Measurements from ENCODE around the gene EMILIN1. TPM values are rescaled to one million over a fixed set of nuclear protein-coding genes. Genes with fewer than 3 reads are reported as not detected.

Gene EMILIN1
- total RNA-seq, 1 donor from 2014 or later, result 0.87 TPM

GRCh38 chr2:27086090-27086723 is 7.8 kb downstream of the EMILIN1 start:
- H3K27ac Mint-ChIP-seq, result peak overlapping the region; percentile 71
- intact Hi-C loops (cut with micrococcal nuclease), result loop anchor here (1.0 to 10.0 kb wide), 5 partner anchors 15 to 126 kb away; partner anchors contain the start of genes ATRAID, OST4, PREB and SLC5A6
- H3K9me3 Mint-ChIP-seq, result no peaks in the 10 kb centered on the region
- peak; percentile 98 for DNase-seq (ENCODE audit: low spot score)
- H3K27me3 Mint-ChIP-seq (ENCODE audit: low read depth), result no peaks in the 10 kb centered on the region
- no peaks in the 10 kb centered on the region for H3K36me3 Mint-ChIP-seq (ENCODE audit: low read depth)
- peaks cover 22% of the 10 kb centered on the region for H3K4me1 Mint-ChIP-seq (ENCODE audit: low read depth)
- peak overlapping the region; percentile 90 for H3K4me3 Mint-ChIP-seq (ENCODE audit: low read depth)

GRCh38 chr2:27086724-27087593 is 8.5 kb downstream of the EMILIN1 start, which contains the start of gene KHK:
Gene KHK (plus strand): TSS chr2:27086772. CDS start chr2:27087260, 488 bp downstream.
- Mint-ChIP-seq H3K27ac (peak within 1 kb of the TSS; percentile 71), H3K27me3 (ENCODE audit: low read depth) (no peaks in the 10 kb centered on the region)

GRCh38 chr2:27087823-27088410 is 9.5 kb downstream of the EMILIN1 start:
- Mint-ChIP-seq H3K27me3 (ENCODE audit: low read depth) (no peaks in the 10 kb centered on the region), H3K9me3 (no peaks in the 10 kb centered on the region), H3K4me1 (ENCODE audit: low read depth) (peaks cover 16% of the 10 kb centered on the region), H3K27ac (no peak overlapping the region), H3K36me3 (ENCODE audit: low read depth) (no peaks in the 10 kb centered on the region), H3K4me3 (ENCODE audit: low read depth) (peak overlapping the region; percentile 58)
- intact Hi-C loops (cut with micrococcal nuclease), result loop anchor here (2.0 to 10.0 kb wide), 3 partner anchors 47 to 124 kb away; partner anchors contain the start of genes ATRAID, PREB and SLC5A6
- DNase-seq (ENCODE audit: low spot score), result no peak

More at GRCh38 chr2:27086724-27087593, 8.5 kb downstream of the EMILIN1 start, which contains the start of gene KHK:
- H3K4me3 Mint-ChIP-seq (ENCODE audit: low read depth), result peak within 1 kb of the TSS; percentile 90
- H3K4me1 Mint-ChIP-seq (ENCODE audit: low read depth), result peaks cover 16% of the 10 kb centered on the region
- H3K9me3 Mint-ChIP-seq, result no peaks in the 10 kb centered on the region
- intact Hi-C loops (cut with micrococcal nuclease), result loop anchor here (1.0 to 10.0 kb wide), 5 partner anchors 16 to 125 kb away; partner anchors contain the start of genes ATRAID, OST4, PREB and SLC5A6
- no peaks in the 10 kb centered on the region for H3K36me3 Mint-ChIP-seq (ENCODE audit: low read depth)
- DNase-seq (ENCODE audit: low spot score), result no peak

GRCh38 chr2:27088634-27089033 is 10.2 kb downstream of the EMILIN1 start:
- H3K4me1 Mint-ChIP-seq (ENCODE audit: low read depth), result peaks cover 16% of the 10 kb centered on the region
- no peaks in the 10 kb centered on the region for H3K9me3 Mint-ChIP-seq
- no peaks in the 10 kb centered on the region for H3K27me3 Mint-ChIP-seq (ENCODE audit: low read depth)
- DNase-seq (ENCODE audit: low spot score), result no peak
- H3K36me3 Mint-ChIP-seq (ENCODE audit: low read depth), result no peaks in the 10 kb centered on the region
- H3K4me3 Mint-ChIP-seq (ENCODE audit: low read depth), result no peak overlapping the region
- H3K27ac Mint-ChIP-seq, result no peak overlapping the region
- intact Hi-C loops (cut with micrococcal nuclease), result loop anchor here (5.0 to 10.0 kb wide), 2 partner anchors 124 kb away; partner anchors contain the start of genes ATRAID and SLC5A6

GRCh38 chr2:27089111-27089954 is 10.9 kb downstream of the EMILIN1 start:
- Mint-ChIP-seq H3K9me3 (no peaks in the 10 kb centered on the region), H3K4me3 (ENCODE audit: low read depth) (no peak overlapping the region), H3K27me3 (ENCODE audit: low read depth) (no peaks in the 10 kb centered on the region), H3K27ac (no peak overlapping the region), H3K4me1 (ENCODE audit: low read depth) (peaks cover 14% of the 10 kb centered on the region), H3K36me3 (ENCODE audit: low read depth) (no peaks in the 10 kb centered on the region)
- intact Hi-C loops (cut with micrococcal nuclease), result loop anchor here (5.0 to 10.0 kb wide), 2 partner anchors 123 to 125 kb away; partner anchors contain the start of genes ATRAID and SLC5A6
- DNase-seq (ENCODE audit: low spot score), result no peak

GRCh38 chr2:27091746-27092695 is 13.6 kb downstream of the EMILIN1 start:
- no peak for DNase-seq (ENCODE audit: low spot score)
- no peaks in the 10 kb centered on the region for H3K36me3 Mint-ChIP-seq (ENCODE audit: low read depth)
- H3K4me1 Mint-ChIP-seq (ENCODE audit: low read depth), result peaks cover 15% of the 10 kb centered on the region
- no peak overlapping the region for H3K4me3 Mint-ChIP-seq (ENCODE audit: low read depth)
- H3K9me3 Mint-ChIP-seq, result no peaks in the 10 kb centered on the region
- H3K27me3 Mint-ChIP-seq (ENCODE audit: low read depth), result no peaks in the 10 kb centered on the region
- intact Hi-C loops (cut with micrococcal nuclease), result no loop called here
- H3K27ac Mint-ChIP-seq, result no peak overlapping the region

- intact Hi-C loops (cut with micrococcal nuclease), result no loop called here
- DNase-seq (ENCODE audit: low spot score), result no peak
- H3K4me1 Mint-ChIP-seq (ENCODE audit: low read depth), result peaks cover 9% of the 10 kb centered on the region
- no peaks in the 10 kb centered on the region for H3K36me3 Mint-ChIP-seq (ENCODE audit: low read depth)
- H3K9me3 Mint-ChIP-seq, result no peaks in the 10 kb centered on the region
- no peak overlapping the region for H3K4me3 Mint-ChIP-seq (ENCODE audit: low read depth)
- H3K27me3 Mint-ChIP-seq (ENCODE audit: low read depth), result no peaks in the 10 kb centered on the region
- no peak overlapping the region for H3K27ac Mint-ChIP-seq
Observed at GRCh38 chr2:27092696-27093429, 14.4 kb downstream of the EMILIN1 start.

- Mint-ChIP-seq H3K4me1 (ENCODE audit: low read depth) (peaks cover 9% of the 10 kb centered on the region), H3K27me3 (ENCODE audit: low read depth) (no peaks in the 10 kb centered on the region), H3K4me3 (ENCODE audit: low read depth) (no peak overlapping the region), H3K27ac (no peak overlapping the region), H3K9me3 (no peaks in the 10 kb centered on the region), H3K36me3 (ENCODE audit: low read depth) (no peaks in the 10 kb centered on the region)
- no peak for DNase-seq (ENCODE audit: low spot score)
- intact Hi-C loops (cut with micrococcal nuclease), result no loop called here
Observed at GRCh38 chr2:27093430-27094352, 15.3 kb downstream of the EMILIN1 start.

- Mint-ChIP-seq H3K36me3 (ENCODE audit: low read depth) (no peaks in the 10 kb centered on the region), H3K27me3 (ENCODE audit: low read depth) (no peaks in the 10 kb centered on the region), H3K4me3 (ENCODE audit: low read depth) (no peak overlapping the region), H3K4me1 (ENCODE audit: low read depth) (peaks cover 9% of the 10 kb centered on the region), H3K9me3 (no peaks in the 10 kb centered on the region), H3K27ac (no peak overlapping the region)
- DNase-seq (ENCODE audit: low spot score), result no peak
- intact Hi-C loops (cut with micrococcal nuclease), result no loop called here
Observed at GRCh38 chr2:27094353-27094984, 16.1 kb downstream of the EMILIN1 start.

- peak overlapping the region; percentile 21 for H3K4me3 Mint-ChIP-seq (ENCODE audit: low read depth)
Observed at GRCh38 chr2:27095427-27095744, 17.0 kb downstream of the EMILIN1 start.

More at GRCh38 chr2:27095427-27095744, 17.0 kb downstream of the EMILIN1 start:
- intact Hi-C loops (cut with micrococcal nuclease), result loop anchor here (5.0 kb wide), 1 partner anchor 97 kb away; no protein-coding TSS in a partner anchor
- no peaks in the 10 kb centered on the region for H3K9me3 Mint-ChIP-seq
- DNase-seq (ENCODE audit: low spot score), result no peak
- H3K4me1 Mint-ChIP-seq (ENCODE audit: low read depth), result peaks cover 9% of the 10 kb centered on the region
- H3K27me3 Mint-ChIP-seq (ENCODE audit: low read depth), result no peaks in the 10 kb centered on the region
- H3K36me3 Mint-ChIP-seq (ENCODE audit: low read depth), result no peaks in the 10 kb centered on the region
- H3K27ac Mint-ChIP-seq, result no peak overlapping the region
